Measurements from ENCODE around the gene SHISA8.
"Not testable (repeated sequence)": the region's sequence is repeated elsewhere in the genome, so short reads cannot be mapped to it uniquely, and the experiment has no call there.

The SHISA8 gene

GRCh38 chr22:41898645-41899044 lies 16.2 kb downstream of the SHISA8 start:
- no peak for DNase-seq

GRCh38 chr22:41893591-41894375 lies 21.1 kb downstream of the SHISA8 start:
- no peak for DNase-seq

DNA sequence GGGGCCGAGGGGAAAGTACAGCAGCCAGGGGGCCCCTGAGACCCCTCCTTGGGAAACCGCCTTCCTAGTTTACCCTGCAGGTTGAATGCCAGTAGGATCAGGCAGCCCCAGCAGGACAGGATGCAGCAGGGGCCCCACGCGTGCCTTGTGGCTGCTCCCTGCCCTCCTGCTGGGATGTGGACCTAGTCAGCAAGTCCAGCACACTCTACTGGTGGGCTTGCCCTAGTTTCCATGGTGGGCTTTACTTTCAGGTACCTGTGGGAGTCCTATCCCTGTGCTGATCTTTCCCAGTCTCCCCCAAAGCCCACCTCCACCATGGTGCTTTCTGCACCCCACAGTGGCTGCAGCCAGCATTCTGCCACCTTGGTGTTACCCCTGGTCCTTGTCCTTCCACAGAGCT lies 22.2 kb downstream of the SHISA8 start:
- no peak for DNase-seq

DNA sequence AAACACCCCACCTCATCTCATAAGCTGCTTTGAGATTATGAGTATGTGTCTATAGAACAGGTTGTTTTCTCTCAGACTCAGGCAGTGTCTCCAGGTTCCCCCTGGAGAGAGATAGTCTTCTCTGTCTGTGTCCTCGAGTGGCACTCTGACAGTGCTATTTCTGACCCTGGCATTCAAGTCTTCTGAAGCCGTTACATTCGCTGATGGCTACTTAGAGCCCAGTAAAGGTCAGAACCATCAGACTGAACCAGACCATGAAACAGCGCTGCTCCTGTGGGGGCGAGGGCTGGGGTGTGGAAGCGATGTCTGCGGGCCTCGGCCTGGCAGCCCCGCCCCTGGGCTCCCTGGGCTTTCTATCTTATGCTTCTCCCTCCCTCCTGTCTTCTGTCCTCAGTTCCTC lies 23.5 kb downstream of the SHISA8 start:
- DNase-seq, result no peak

GRCh38 chr22:41888627-41889200 lies 26.2 kb downstream of the SHISA8 start:
- DNase-seq, result no peak

GRCh38 chr22:41885516-41885915 lies 29.4 kb downstream of the SHISA8 start:
- no peak for DNase-seq

DNA sequence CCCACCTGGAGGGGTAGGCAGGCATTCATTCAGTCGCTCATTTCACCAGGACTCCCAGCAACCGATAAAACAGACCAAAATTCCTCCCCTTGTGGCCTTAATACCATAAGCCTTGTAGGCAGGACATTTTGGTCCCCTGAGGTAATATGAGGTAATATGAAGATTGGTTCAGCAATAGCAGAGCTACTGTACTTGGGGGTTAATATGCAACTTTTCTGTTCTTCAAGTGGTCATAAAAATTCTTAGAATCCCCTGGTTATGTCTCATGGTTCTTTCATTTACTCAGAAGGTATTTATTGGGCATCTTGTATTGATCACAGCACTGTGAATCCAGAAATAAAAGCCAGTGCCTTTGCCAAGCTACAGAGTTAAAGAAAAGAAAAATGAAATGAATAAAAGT lies 29.8 kb downstream of the SHISA8 start:
- DNase-seq, result no peak

- no peak for DNase-seq
Measured at GRCh38 chr22:41883400-41883799, 31.5 kb downstream of the SHISA8 start.

- DNase-seq, result no peak
Measured at GRCh38 chr22:41880653-41881052, 34.2 kb downstream of the SHISA8 start.

- DNase-seq, result no peak
Measured at GRCh38 chr22:41876675-41877074, 38.2 kb downstream of the SHISA8 start.

GRCh38 chr22:41876275-41876674 lies 38.6 kb downstream of the SHISA8 start:
- DNase-seq, result no peak

DNA sequence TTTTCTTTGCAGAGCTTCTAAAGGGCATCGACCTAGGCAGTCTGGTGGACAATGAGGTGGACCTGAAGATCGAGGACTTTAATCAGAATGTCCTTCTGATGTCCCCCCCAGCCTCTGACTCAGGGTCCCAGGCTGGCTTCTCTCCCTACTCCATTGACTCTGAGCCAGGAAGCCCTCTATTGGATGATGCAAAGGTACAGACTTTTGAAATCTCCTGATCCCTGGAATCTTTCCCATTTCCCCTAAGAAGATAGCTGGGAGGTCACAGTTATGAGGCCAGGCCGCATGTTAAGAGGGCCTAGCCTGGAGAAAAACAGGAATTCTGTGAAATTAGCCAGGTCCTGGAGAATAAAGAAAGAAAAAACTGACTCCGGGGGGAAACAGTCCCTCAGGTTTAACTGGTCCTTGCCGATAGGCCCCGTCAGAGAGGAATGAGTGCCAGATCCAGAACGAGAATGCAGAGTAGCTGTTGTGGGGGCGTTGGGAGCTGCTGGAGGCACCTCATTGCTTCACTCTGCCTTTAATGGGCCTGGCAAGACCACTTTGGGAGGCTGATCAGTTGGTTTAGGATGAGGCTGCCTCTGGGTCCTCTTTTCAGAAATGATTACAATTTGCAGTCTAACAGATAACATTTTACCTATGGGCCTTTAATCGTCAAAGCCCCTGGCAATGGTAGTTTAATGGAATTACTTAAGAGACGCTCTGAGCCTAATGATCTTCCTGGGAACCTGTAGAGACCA lies 39.2 kb downstream of the SHISA8 start:
- no peak for DNase-seq

DNA sequence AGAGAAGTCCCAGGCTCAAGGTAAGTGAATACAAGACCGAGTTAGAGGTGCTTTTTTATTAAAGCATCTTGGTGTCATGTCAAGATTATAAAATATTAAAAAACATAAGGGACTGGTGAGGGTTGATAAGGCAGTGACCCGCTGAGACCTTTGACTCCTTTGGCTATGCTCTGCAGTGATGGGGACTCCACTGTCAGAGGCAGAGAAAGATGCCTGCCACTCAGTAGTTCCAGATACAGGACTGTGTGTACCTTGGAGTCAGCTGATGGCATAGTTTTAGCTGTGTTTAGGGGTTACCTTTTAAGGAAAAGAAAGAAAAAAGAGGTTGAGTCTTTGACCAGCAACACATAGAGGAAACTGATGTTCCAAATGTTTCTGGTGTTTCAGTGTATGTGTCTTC lies 40.8 kb downstream of the SHISA8 start:
- no peak for DNase-seq

DNA sequence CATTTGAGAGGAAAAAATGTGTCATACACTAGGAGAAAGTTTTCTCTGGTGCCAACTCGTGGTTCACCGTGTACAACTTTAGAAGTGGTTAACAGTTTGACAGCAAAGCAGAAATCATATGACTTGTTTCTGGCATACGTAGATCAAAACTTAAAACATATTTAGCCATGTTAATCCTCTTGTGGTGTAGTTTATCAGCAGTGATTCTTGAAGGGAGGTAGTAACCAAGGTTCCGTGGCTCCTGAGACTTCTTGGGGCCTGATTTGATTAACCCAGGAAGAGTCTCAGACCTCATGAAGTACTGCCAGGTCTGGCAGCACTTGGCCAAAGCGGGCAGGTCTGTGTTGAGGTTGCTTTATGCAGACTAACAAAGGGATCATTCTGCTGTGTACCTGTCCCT lies 41.5 kb downstream of the SHISA8 start:
- DNase-seq, result no peak

- DNase-seq, result no peak
Measured at GRCh38 chr22:41870786-41871185, 44.1 kb downstream of the SHISA8 start.

DNA sequence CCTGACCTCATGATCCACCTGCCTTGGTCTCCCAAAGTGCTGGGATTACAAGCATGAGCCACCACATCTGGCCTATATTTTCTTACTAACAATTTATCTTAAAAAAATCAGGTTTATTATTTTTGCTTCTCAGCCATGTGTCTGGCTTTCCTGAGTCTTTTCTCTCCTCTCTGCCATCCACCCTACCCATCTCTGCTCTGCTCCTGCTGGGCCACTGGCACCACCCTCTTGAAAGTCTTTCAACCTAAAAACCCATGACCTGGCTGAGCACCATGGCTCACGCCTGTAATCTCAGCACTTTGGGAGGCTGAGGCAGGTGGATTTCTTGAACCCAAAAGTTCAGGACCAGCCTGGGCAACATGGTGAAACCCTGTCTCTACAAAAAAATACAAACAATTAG lies 44.8 kb downstream of the SHISA8 start:
- not testable (repeated sequence) for DNase-seq

GRCh38 chr22:41868556-41868955 lies 46.3 kb downstream of the SHISA8 start:
- no peak for DNase-seq

DNA sequence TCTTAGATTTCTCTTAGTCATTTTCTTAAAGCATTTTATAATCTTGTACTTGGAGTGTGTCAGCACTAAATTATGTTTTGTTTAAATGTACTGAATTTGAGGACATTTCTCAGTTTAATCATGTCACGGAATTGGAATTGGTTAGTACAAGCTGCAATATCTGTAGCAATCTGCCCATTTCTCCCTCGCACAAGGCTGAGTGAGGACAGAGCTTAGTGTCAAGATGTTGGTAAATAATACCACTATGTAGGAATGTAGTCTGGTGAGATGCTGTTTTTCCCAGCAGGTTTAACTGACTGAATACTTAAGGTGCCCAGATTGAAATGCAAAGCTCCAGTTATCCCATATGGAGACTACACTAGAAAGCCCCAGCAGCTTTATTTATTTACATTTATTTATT lies 51.4 kb downstream of the SHISA8 start:
- no peak for DNase-seq

DNA sequence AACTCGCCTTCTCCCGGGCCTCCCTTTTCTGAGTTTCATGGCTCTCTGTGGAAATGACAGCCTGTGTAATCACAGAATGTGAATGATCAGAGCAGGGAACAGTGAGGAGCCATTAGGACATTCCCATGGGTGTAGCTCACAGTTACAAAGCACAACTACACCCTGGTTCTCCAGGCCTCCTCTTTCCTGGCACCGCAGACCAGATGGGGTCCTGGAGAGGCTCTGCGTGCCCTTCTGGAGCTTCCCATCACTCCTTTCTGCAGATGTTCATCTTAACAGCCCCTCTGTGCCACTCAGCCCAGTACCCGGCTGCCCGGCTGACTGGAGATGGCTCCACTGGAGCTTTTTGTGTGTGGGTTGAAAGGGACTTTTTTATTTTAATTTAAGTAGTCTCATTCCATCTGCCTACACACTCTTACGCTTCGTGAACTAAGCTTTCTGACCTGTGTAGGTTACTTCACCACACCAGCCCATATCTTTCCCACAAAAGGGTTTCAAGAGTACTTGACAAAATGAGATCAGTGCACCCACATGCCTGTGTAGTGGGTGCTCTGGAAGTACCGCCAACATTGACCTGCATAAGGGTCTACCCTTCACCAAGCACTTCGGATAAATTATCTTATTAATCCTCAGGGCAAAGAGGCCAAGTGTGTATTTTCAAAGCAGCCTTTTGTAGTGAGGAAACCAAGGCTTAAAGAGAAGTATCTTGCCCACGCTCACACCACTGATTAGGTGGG lies 52.2 kb downstream of the SHISA8 start:
- peak; percentile 64 for DNase-seq

DNA sequence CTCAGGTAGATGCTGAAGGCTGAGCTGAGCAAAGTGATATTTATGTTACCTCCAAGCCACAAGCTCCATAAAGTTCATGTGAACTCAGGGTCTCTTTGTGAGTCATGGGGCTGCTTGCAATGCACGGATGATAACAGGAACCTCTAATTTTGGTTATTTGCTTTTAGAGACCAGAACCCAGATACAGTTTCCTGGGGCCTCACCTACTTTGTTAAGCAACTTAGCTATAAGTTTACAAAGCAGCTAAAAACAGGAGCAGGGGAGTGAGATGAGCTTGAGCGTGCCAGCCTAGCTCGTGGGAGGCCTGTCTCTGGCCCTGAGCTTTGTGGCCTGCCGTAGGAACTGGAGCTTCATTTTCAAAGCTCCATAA lies 52.7 kb downstream of the SHISA8 start:
- peak; percentile 53 for DNase-seq

All from stimulated activated CD4-positive, alpha-beta T cell treated with anti-CD3 and anti-CD28 coated beads, Interleukin-4, amount 100 ng/mL, for 1 hour (primary cell).